GM23338 (cell line): ENCODE results near the gene BTG3. TPM values are rescaled to one million over a fixed set of nuclear protein-coding genes. Genes with fewer than 3 reads are reported as not detected.

Experiments
- ATAC-seq: fragments of 200-7000 bp; cut with Tn5 transposase; 3 replicates; pipeline ENCODE4 v1.9.1; 2020
- DNase-seq: peaks from one replicate; pipeline ENCODE4 v3.0.0-alpha.2; 2015; ENCODE audit warnings: low spot score
- H2AFZ ChIP-seq: fragments of 200-600 bp; sonication (generic); 2 replicates; pipeline ENCODE4 v1.8.0; 2016; ENCODE audit warnings: antibody characterized with exemption, mild to moderate bottlenecking, moderate library complexity
- H3F3A ChIP-seq: fragments of 200-600 bp; sonication (generic); replicated peaks from 2 replicates; pipeline ENCODE4 v1.8.0; 2017; ENCODE audit warnings: antibody characterized with exemption, mixed run types, low read depth
- H3K27ac ChIP-seq: fragments of 200-600 bp; sonication (generic); 2 replicates; pipeline ENCODE4 v1.6.1; 2016; ENCODE audit warnings: low read depth
- H3K27me3 ChIP-seq: fragments of 200-600 bp; sonication (generic); 2 replicates; pipeline ENCODE4 v1.8.0; 2016; ENCODE audit warnings: mild to moderate bottlenecking, mixed run types, moderate library complexity; ENCODE audit not compliant: insufficient read depth
- H3K36me3 ChIP-seq: fragments of 200-600 bp; sonication (generic); 2 replicates; pipeline ENCODE4 v1.8.0; 2016; ENCODE audit warnings: mild to moderate bottlenecking; ENCODE audit not compliant: insufficient read depth
- H3K4me1 ChIP-seq: fragments of 200-600 bp; sonication (generic); 2 replicates; pipeline ENCODE4 v1.8.0; 2016; ENCODE audit warnings: mild to moderate bottlenecking, moderate library complexity; ENCODE audit not compliant: insufficient read depth
- H3K4me2 ChIP-seq: fragments of 200-600 bp; sonication (generic); 2 replicates; pipeline ENCODE4 v1.7.1; 2017; ENCODE audit warnings: mixed run types
- H3K4me3 ChIP-seq: fragments of 200-600 bp; sonication (generic); 2 replicates; pipeline ENCODE4 v1.6.1; 2016; ENCODE audit warnings: mixed run types
- H3K79me2 ChIP-seq: fragments of 200-600 bp; sonication (generic); replicated peaks from 2 replicates; pipeline ENCODE4 v1.8.0; 2017; ENCODE audit warnings: mild to moderate bottlenecking; ENCODE audit not compliant: insufficient read depth
- H3K9me2 ChIP-seq: fragments of 200-600 bp; sonication (generic); 2 replicates; pipeline ENCODE4 v1.8.0; 2017; ENCODE audit not compliant: insufficient read depth
- H4K20me1 ChIP-seq: fragments of 200-600 bp; sonication (generic); replicated peaks from 2 replicates; pipeline ENCODE4 v1.8.0; 2017; ENCODE audit warnings: mild to moderate bottlenecking; ENCODE audit not compliant: insufficient read depth
- H3K27ac Mint-ChIP-seq: 2 replicates; pipeline ENCODE4 v1.8.0; 2020; ENCODE audit warnings: inconsistent platforms, mild to moderate bottlenecking, moderate library complexity, mixed read lengths
- H3K27me3 Mint-ChIP-seq: 3 replicates; pipeline ENCODE4 v1.8.0; 2022; ENCODE audit warnings: low read depth, mild to moderate bottlenecking, moderate library complexity, mixed read lengths, inconsistent platforms; ENCODE audit not compliant: insufficient read depth, poor library complexity
- H3K36me3 Mint-ChIP-seq: 3 replicates; pipeline ENCODE4 v1.8.0; 2021; ENCODE audit warnings: low read depth, mild to moderate bottlenecking, inconsistent platforms, moderate library complexity, mixed read lengths
- H3K4me1 Mint-ChIP-seq: 3 replicates; pipeline ENCODE4 v1.8.0; 2020; ENCODE audit warnings: mild to moderate bottlenecking, inconsistent platforms, mixed read lengths
- H3K4me3 Mint-ChIP-seq: 3 replicates; pipeline ENCODE4 v1.8.0; 2021; ENCODE audit warnings: moderate library complexity, mild to moderate bottlenecking, inconsistent platforms, mixed read lengths
- H3K9me3 Mint-ChIP-seq: 3 replicates; pipeline ENCODE4 v1.8.0; 2020; ENCODE audit warnings: moderate library complexity, mild to moderate bottlenecking, inconsistent platforms, mixed read lengths
- CREB1 ChIP-seq: fragments of 250-450 bp; sonication (Bioruptor Pico); IDR thresholded peaks from 2 replicates; pipeline ENCODE4 v1.5.0; 2020; ENCODE audit warnings: low read depth, mild to moderate bottlenecking, moderate library complexity
- CTCF ChIP-seq, 2 experiments: fragments of 200-600 bp in 1 of 2; sonication (generic) in 1 of 2; conservative IDR thresholded peaks; 2 replicates each; pipeline versions ENCODE4 v1.5.1 to v1.6.1; 2016 to 2017; ENCODE audit warnings: antibody characterized with exemption in 2 of 2, low read depth in 2 of 2, mild to moderate bottlenecking in 2 of 2, moderate library complexity in 1 of 2
- ETS1 ChIP-seq: IDR thresholded peaks from 2 replicates; pipeline ENCODE4 v1.6.1; 2016; ENCODE audit warnings: antibody characterized with exemption
- EZH2 ChIP-seq: fragments of 200-600 bp; sonication (generic); IDR thresholded peaks from one replicate; pipeline ENCODE4 v1.8.0; 2017; ENCODE audit warnings: antibody characterized with exemption, mild to moderate bottlenecking, low read depth; ENCODE audit not compliant: unreplicated experiment
- EZH2phosphoT487 ChIP-seq: fragments of 200-600 bp; sonication (generic); IDR thresholded peaks from one replicate; pipeline ENCODE4 v1.8.1; 2018; ENCODE audit warnings: antibody characterized with exemption; ENCODE audit not compliant: unreplicated experiment
- JUNB ChIP-seq: IDR thresholded peaks from one replicate; pipeline ENCODE4 v1.6.1; 2016; ENCODE audit warnings: antibody characterized with exemption; ENCODE audit not compliant: unreplicated experiment
- NANOG ChIP-seq: IDR thresholded peaks from 2 replicates; pipeline ENCODE4 v1.6.1; 2016; ENCODE audit warnings: antibody characterized with exemption, borderline replicate concordance
- POLR2AphosphoS5 ChIP-seq: IDR thresholded peaks from 2 replicates; pipeline ENCODE4 v1.6.1; 2016; ENCODE audit warnings: antibody characterized with exemption, low read depth
- STAT1 ChIP-seq: IDR thresholded peaks from one replicate; pipeline ENCODE4 v1.6.1; 2016; ENCODE audit warnings: antibody characterized with exemption; ENCODE audit not compliant: unreplicated experiment
- ZNF114 ChIP-seq: fragments of 250-450 bp; sonication (Bioruptor Pico); IDR thresholded peaks from 2 replicates; pipeline ENCODE4 v1.5.0; 2020; ENCODE audit warnings: mild to moderate bottlenecking, moderate library complexity
- ZNF331 ChIP-seq: fragments of 250-450 bp; sonication (Bioruptor Pico); IDR thresholded peaks from 2 replicates; pipeline ENCODE4 v1.5.0; 2020; ENCODE audit warnings: low read depth, mild to moderate bottlenecking, moderate library complexity
- ZNF462 ChIP-seq: fragments of 250-450 bp; sonication (Bioruptor Pico); IDR thresholded peaks from 2 replicates; pipeline ENCODE4 v1.5.0; 2020; ENCODE audit warnings: mild to moderate bottlenecking, moderate library complexity
- polyA plus RNA-seq: library from polyadenylated mRNA; unstranded; fragments of >200 nt; fragmentation: Nextera tagmentation; extraction: Ambion mirVana; gene quantifications from 2 replicates; pipeline ENCODE4 v1.2.1, GENCODE V29; 2016
- total RNA-seq: library from RNA; depleted of rRNA; stranded (reverse); fragments of >200 nt; shearing (Covaris generic); gene quantifications from 2 replicates; pipeline ENCODE4 v1.2.3, GENCODE V29; 2014
- TF ChIP-seq, protein P1 (sequence below): IDR thresholded peaks from one replicate; pipeline ENCODE4 v1.6.1; 2018; ENCODE audit warnings: antibody characterized with exemption; ENCODE audit not compliant: unreplicated experiment

BTG3 gene
- total and polyA plus RNA-seq, 2 experiments from 2014 or later = 24.0 to 43.8 TPM

DNA sequence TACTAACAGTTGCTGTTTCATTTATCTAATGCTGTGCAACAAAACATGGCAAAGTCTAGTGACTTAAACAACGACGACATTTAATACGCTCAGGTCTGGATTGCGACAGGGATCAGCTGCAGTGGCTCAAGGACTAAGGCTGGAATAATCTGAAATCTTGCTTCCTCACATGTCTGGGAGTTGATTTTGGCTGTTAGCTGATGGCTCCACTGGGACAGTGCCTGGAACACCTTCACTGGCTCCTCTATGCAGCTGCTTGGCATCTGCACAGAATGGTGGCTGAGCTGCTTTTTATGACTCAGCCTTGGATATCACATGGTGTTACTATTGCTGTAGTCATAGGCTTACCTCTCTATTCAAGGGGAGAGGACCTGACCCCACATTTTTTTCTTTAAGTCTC lies 24.0 kb upstream of the BTG3 start:
- Histone ChIP-seq H2AFZ (0 out of 2 replicates have a peak overlapping the region, but pooled peaks have one; percentile 66), H3K9me2 (no peaks in the 10 kb centered on the region), H3K79me2 (no peaks in the 10 kb centered on the region), H4K20me1 (no peaks in the 10 kb centered on the region), H3K27ac (no peak overlapping the region), H3K4me2 (no peak overlapping the region), H3F3A (no peaks in the 10 kb centered on the region), H3K36me3 (0 out of 2 replicates have a peak, but pooled peaks cover 3% of the 10 kb centered on the region), H3K4me1 (no peaks in the 10 kb centered on the region), H3K4me3 (no peak overlapping the region), H3K27me3 (no peaks in the 10 kb centered on the region)
- H3K36me3 Mint-ChIP-seq = peaks cover 4% of the 10 kb centered on the region; the same call in 2 of the 3 replicates
- H3K4me1 Mint-ChIP-seq = no peaks in the 10 kb centered on the region
- peaks cover 12% of the 10 kb centered on the region for H3K9me3 Mint-ChIP-seq
- DNase-seq (no peak), ATAC-seq (no peak)
- no peak for TF ChIP-seq ZNF331 (CRISPR knock-in tag)
- no peak for TF ChIP-seq POLR2AphosphoS5
- no peak for TF ChIP-seq CREB1
- TF ChIP-seq, protein P1, sequence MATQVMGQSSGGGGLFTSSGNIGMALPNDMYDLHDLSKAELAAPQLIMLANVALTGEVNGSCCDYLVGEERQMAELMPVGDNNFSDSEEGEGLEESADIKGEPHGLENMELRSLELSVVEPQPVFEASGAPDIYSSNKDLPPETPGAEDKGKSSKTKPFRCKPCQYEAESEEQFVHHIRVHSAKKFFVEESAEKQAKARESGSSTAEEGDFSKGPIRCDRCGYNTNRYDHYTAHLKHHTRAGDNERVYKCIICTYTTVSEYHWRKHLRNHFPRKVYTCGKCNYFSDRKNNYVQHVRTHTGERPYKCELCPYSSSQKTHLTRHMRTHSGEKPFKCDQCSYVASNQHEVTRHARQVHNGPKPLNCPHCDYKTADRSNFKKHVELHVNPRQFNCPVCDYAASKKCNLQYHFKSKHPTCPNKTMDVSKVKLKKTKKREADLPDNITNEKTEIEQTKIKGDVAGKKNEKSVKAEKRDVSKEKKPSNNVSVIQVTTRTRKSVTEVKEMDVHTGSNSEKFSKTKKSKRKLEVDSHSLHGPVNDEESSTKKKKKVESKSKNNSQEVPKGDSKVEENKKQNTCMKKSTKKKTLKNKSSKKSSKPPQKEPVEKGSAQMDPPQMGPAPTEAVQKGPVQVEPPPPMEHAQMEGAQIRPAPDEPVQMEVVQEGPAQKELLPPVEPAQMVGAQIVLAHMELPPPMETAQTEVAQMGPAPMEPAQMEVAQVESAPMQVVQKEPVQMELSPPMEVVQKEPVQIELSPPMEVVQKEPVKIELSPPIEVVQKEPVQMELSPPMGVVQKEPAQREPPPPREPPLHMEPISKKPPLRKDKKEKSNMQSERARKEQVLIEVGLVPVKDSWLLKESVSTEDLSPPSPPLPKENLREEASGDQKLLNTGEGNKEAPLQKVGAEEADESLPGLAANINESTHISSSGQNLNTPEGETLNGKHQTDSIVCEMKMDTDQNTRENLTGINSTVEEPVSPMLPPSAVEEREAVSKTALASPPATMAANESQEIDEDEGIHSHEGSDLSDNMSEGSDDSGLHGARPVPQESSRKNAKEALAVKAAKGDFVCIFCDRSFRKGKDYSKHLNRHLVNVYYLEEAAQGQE = no peak
- TF ChIP-seq NANOG = no peak
- TF ChIP-seq CTCF (conservative IDR thresholded peaks at IDR 0.05; ENCODE audit: low read depth in 2 of 2) = no peak
- no peak for TF ChIP-seq ETS1
- TF ChIP-seq ZNF462 (CRISPR knock-in tag) = no peak
- no peak for TF ChIP-seq ZNF114 (CRISPR knock-in tag)
- no peak for TF ChIP-seq STAT1
- TF ChIP-seq JUNB = no peak
- no peak for TF ChIP-seq EZH2phosphoT487
- TF ChIP-seq EZH2 = no peak
- H3K27me3 Mint-ChIP-seq = no peaks in the 10 kb centered on the region
- no peak overlapping the region for H3K4me3 Mint-ChIP-seq
- H3K27ac Mint-ChIP-seq = no peak overlapping the region
